Lower leg skin (tissue), 3 donors: ENCODE results near the gene MAPK9.
"Not testable (repeated sequence)": the region's sequence is repeated elsewhere in the genome, so short reads cannot be mapped to it uniquely, and the experiment has no call there.

Experiments
- CTCF ChIP-seq, 3 donors: fragments of 450-650 bp; IDR thresholded peaks; one replicate each; pipeline ENCODE4 v1.5.1; 2016; ENCODE audit warnings: antibody characterized with exemption in 3 of 3, mild to moderate bottlenecking in 3 of 3, moderate library complexity in 2 of 3
- POLR2A ChIP-seq, 2 donors: fragments of 450-650 bp; IDR thresholded peaks; one replicate each; pipeline ENCODE4 v1.6.1; 2016 to 2017; ENCODE audit warnings: antibody characterized with exemption in 2 of 2, mild to moderate bottlenecking in 1 of 2, moderate library complexity in 1 of 2

- not testable (repeated sequence) for TF ChIP-seq CTCF, POLR2A (IDR thresholded peaks at IDR 0.05)
Measured at GRCh38 chr5:180299014-180299413, 7.1 kb upstream of the MAPK9 start.
